Calu3 (cell line): ENCODE data around the gene GRM7. TPM values are rescaled to one million over a fixed set of nuclear protein-coding genes. Genes with fewer than 3 reads are reported as not detected.

ENCODE experiments used
- BruUV-seq: library from RNA; stranded (reverse); fragments of 400-500 nt; replicated peaks from 2 replicates; lab custom pipeline; 2021; lab: Mats Ljungman, UMichigan
- CTCF ChIA-PET: fragments of 300-600 bp; sonication (Branson Sonifier 250); formaldehyde crosslinking; loops from one replicate; lab custom pipeline; 2022; ENCODE audit warnings: antibody characterized with exemption; lab: Charles Lee
- DNase-seq: peaks from one replicate; pipeline ENCODE4 v3.0.0; 2022
- H3K27ac Mint-ChIP-seq: one replicate; pipeline ENCODE4 v1.8.0; 2022; ENCODE audit warnings: mixed read lengths; ENCODE audit not compliant: unreplicated experiment
- H3K27me3 Mint-ChIP-seq: one replicate; pipeline ENCODE4 v1.8.0; 2022; ENCODE audit warnings: mixed read lengths; ENCODE audit not compliant: unreplicated experiment
- H3K36me3 Mint-ChIP-seq: one replicate; pipeline ENCODE4 v1.8.0; 2022; ENCODE audit warnings: mild to moderate bottlenecking, moderate library complexity, mixed read lengths; ENCODE audit not compliant: insufficient read depth, unreplicated experiment
- H3K4me1 Mint-ChIP-seq: one replicate; pipeline ENCODE4 v1.8.0; 2022; ENCODE audit warnings: mild to moderate bottlenecking, low read depth, mixed read lengths; ENCODE audit not compliant: unreplicated experiment
- H3K4me3 Mint-ChIP-seq: one replicate; pipeline ENCODE4 v1.8.0; 2022; ENCODE audit warnings: mild to moderate bottlenecking, low read depth, moderate library complexity, mixed read lengths; ENCODE audit not compliant: unreplicated experiment
- H3K9me3 Mint-ChIP-seq: one replicate; pipeline ENCODE4 v1.8.0; 2022; ENCODE audit warnings: low read depth, mixed read lengths; ENCODE audit not compliant: unreplicated experiment
- CTCF ChIP-seq: fragments of 200-600 bp; IDR thresholded peaks from one replicate; pipeline ENCODE4 v1.8.0; 2022; ENCODE audit warnings: antibody characterized with exemption; ENCODE audit not compliant: unreplicated experiment
- intact Hi-C: fragments of 100-400 bp; cut with micrococcal nuclease; formaldehyde crosslinking; loops from one replicate; pipeline ENCODE4 v1.10.0; 2022; ENCODE audit not compliant: unreplicated experiment
- total RNA-seq: library from RNA; stranded (reverse); gene quantifications from 2 replicates; pipeline ENCODE4 v1.2.3, GENCODE V29; 2022

GRM7 gene
- total RNA-seq, 1 experiment from 2014 or later, result not detected

- H3K4me3 Mint-ChIP-seq, result no peak overlapping the region
- DNase-seq, result no peak
- H3K4me1 Mint-ChIP-seq, result no peaks in the 10 kb centered on the region
- CTCF ChIA-PET, result no interaction called here
- TF ChIP-seq CTCF, result no peak
- intact Hi-C loops, result no loop called here
- no peaks in the 10 kb centered on the region for H3K36me3 Mint-ChIP-seq
- no peaks in the 10 kb centered on the region for H3K27me3 Mint-ChIP-seq
- no peak overlapping the region for H3K27ac Mint-ChIP-seq
- H3K9me3 Mint-ChIP-seq, result no peaks in the 10 kb centered on the region
- no TSS peak for BruUV-seq
Observed at GRCh38 chr3:7290077-7290825, 429.3 kb downstream of the GRM7 start.

- H3K36me3 Mint-ChIP-seq, result no peaks in the 10 kb centered on the region
- H3K9me3 Mint-ChIP-seq, result no peaks in the 10 kb centered on the region
- H3K27ac Mint-ChIP-seq, result no peak overlapping the region
- H3K4me1 Mint-ChIP-seq, result no peaks in the 10 kb centered on the region
- DNase-seq, result no peak
- TF ChIP-seq CTCF, result no peak
- no TSS peak for BruUV-seq
- intact Hi-C loops, result no loop called here
- CTCF ChIA-PET, result no interaction called here
- H3K4me3 Mint-ChIP-seq, result no peak overlapping the region
- H3K27me3 Mint-ChIP-seq, result no peaks in the 10 kb centered on the region
Observed at GRCh38 chr3:7292362-7292761, 431.4 kb downstream of the GRM7 start.

GRCh38 chr3:7293286-7293685 is 432.4 kb downstream of the GRM7 start:
- H3K27me3 Mint-ChIP-seq, result no peaks in the 10 kb centered on the region
- CTCF ChIA-PET, result no interaction called here
- H3K4me3 Mint-ChIP-seq, result no peak overlapping the region
- DNase-seq, result no peak
- H3K9me3 Mint-ChIP-seq, result no peaks in the 10 kb centered on the region
- no peaks in the 10 kb centered on the region for H3K4me1 Mint-ChIP-seq
- TF ChIP-seq CTCF, result no peak
- no TSS peak for BruUV-seq
- H3K36me3 Mint-ChIP-seq, result no peaks in the 10 kb centered on the region
- no peak overlapping the region for H3K27ac Mint-ChIP-seq
- intact Hi-C loops, result no loop called here

GRCh38 chr3:7305561-7305960 is 444.6 kb downstream of the GRM7 start:
- CTCF ChIA-PET, result no interaction called here
- no peak for TF ChIP-seq CTCF
- no peak overlapping the region for H3K27ac Mint-ChIP-seq
- H3K27me3 Mint-ChIP-seq, result no peaks in the 10 kb centered on the region
- H3K9me3 Mint-ChIP-seq, result peaks cover 6% of the 10 kb centered on the region
- H3K4me3 Mint-ChIP-seq, result no peak overlapping the region
- peaks cover 12% of the 10 kb centered on the region for H3K4me1 Mint-ChIP-seq
- H3K36me3 Mint-ChIP-seq, result no peaks in the 10 kb centered on the region
- no peak for DNase-seq
- no TSS peak for BruUV-seq
- intact Hi-C loops, result no loop called here
